K562 (cell line): ENCODE measurements around the gene PPOX. TPM values are rescaled to one million over a fixed set of nuclear protein-coding genes. Genes with fewer than 3 reads are reported as not detected.

Source experiments
- BMI1 ChIP-seq: fragments of 150-350 bp; IDR thresholded peaks from 2 replicates; pipeline ENCODE4 v1.6.1; 2014; ENCODE audit warnings: low read length
- FOS ChIP-seq: IDR thresholded peaks from 3 replicates; pipeline ENCODE4 v1.6.1; 2011; ENCODE audit not compliant: insufficient read length; ENCODE audit errors: extremely low read depth
- FOXP1 ChIP-seq: sonication (generic); formaldehyde crosslinking; IDR thresholded peaks from 2 replicates; pipeline ENCODE4 v1.8.0; 2022; ENCODE audit warnings: mild to moderate bottlenecking, missing genetic modification reagents
- HIVEP1 ChIP-seq: fragments of 250-450 bp; sonication (Bioruptor Pico); IDR thresholded peaks from 2 replicates; pipeline ENCODE4 v1.4.0; 2020; ENCODE audit warnings: mild to moderate bottlenecking
- NR4A1 ChIP-seq, 2 experiments: fragments of 250-450 bp in 1 of 2; fragments of 450-650 bp in 1 of 2; sonication (Bioruptor Pico) in 1 of 2; IDR thresholded peaks; 2 replicates each; pipeline versions ENCODE4 v1.4.0 to v1.6.1; 2016 to 2020; ENCODE audit warnings: mild to moderate bottlenecking in 2 of 2, missing compliant biosample characterization in 1 of 2, missing genetic modification characterization in 1 of 2, moderate library complexity in 1 of 2
- SREBF2 ChIP-seq: sonication (generic); formaldehyde crosslinking; IDR thresholded peaks from 2 replicates; pipeline ENCODE4 v1.4.0; 2020; ENCODE audit warnings: mild to moderate bottlenecking, missing genetic modification reagents
- XRCC5 ChIP-seq: fragments of 200-400 bp; formaldehyde crosslinking; IDR thresholded peaks from 2 replicates; pipeline ENCODE4 v1.6.1; 2017; ENCODE audit warnings: low read depth, mild to moderate bottlenecking, low read length
- ZNF583 ChIP-seq: fragments of 250-450 bp; sonication (Bioruptor Pico); IDR thresholded peaks from 2 replicates; pipeline ENCODE4 v1.4.0; 2020
- polyA plus RNA-seq, 8 experiments: library from polyadenylated mRNA; depleted of rRNA in 4 of 8; stranded (reverse) in 5 of 8; unstranded in 3 of 8; fragments of >200 nt; fragmentation: Nextera tagmentation in 2 of 8; fragmentation: Illumina TruSeq in 1 of 8; extraction: Ambion mirVana in 2 of 8; extraction: Trizol in 1 of 8; gene quantifications; 2 replicates each; pipeline versions ENCODE4 v1.2.1 to v1.2.3, GENCODE V29; 2011 to 2014; ENCODE audit warnings: inconsistent platforms in 1 of 8, missing spikeins in 1 of 8
- total RNA-seq, 7 experiments: library from RNA; depleted of rRNA in 6 of 7; stranded (reverse); fragments of >200 nt in 6 of 7; fragmentation: Illumina TruSeq in 2 of 7; extraction: Trizol in 2 of 7; gene quantifications; 2 replicates each; pipeline versions ENCODE4 v1.2.1 to v1.2.3, GENCODE V29; 2011 to 2021; ENCODE audit warnings: low replicate concordance in 1 of 7
- TF ChIP-seq, protein P1 (sequence below): fragments of 450-650 bp; IDR thresholded peaks from 2 replicates; pipeline ENCODE4 v1.6.1; 2016; ENCODE audit warnings: low read depth
- TF ChIP-seq, protein P2 (sequence below): sonication (generic); formaldehyde crosslinking; IDR thresholded peaks from 2 replicates; pipeline ENCODE4 v1.8.1; 2023; ENCODE audit warnings: mild to moderate bottlenecking, missing genetic modification reagents
- TF ChIP-seq, protein P3 (sequence below): fragments of 250-450 bp; sonication (Bioruptor Pico); IDR thresholded peaks from 2 replicates; pipeline ENCODE4 v1.9.0; 2021; ENCODE audit warnings: mild to moderate bottlenecking, inconsistent platforms
- TF ChIP-seq, protein P4 (sequence below): sonication (generic); formaldehyde crosslinking; IDR thresholded peaks from 2 replicates; pipeline ENCODE4 v1.8.0; 2022; ENCODE audit warnings: mild to moderate bottlenecking, low read depth, missing genetic modification reagents

The PPOX gene
- total and polyA plus RNA-seq, 9 of the 15 experiments (the other 6 are each of a cell fraction or from before 2014, with no cell fraction given): 17.0 to 57.1 (median 38.9) TPM

DNA sequence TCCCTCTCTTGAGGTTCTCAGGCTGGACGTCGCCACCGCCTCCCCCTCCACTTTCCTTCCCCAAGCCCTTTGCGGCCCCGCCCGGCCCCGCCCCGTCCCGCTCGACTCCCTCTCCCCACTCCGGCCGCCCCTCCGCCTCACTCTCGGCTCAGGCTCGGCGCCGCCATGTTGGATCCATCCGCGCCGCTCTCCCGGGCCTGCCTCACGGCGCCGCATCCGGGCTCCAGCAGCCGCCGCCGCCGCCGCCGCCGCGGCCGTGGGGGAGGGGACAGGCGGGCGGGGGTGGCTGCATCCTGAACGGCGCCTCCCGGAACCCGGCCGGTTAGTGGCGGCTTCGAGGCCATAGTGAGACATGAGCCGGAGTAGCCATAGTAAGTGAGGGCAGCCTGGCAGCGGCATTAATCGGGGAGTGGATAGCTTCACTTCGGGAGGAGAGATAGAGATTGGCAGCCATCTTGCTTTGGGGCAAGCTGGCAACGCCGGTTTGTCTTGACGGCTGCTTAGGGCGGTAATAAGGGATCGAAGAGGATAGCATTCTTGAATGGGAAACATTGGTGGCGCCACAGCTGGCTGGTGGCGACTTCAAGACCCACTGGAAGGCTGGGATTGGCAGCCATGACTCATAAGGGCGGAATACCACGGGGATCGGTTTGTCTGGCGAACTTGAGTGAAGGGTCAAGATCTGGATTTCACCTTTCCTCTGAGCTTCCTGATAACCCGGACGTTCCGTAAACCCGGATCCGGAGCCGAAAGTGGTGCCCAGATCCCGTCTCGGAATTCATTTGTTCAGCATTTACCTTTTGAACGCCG, 33.6 kb upstream of the PPOX start, which contains the start of gene DEDD (continued):
- TF ChIP-seq NR4A1 (CRISPR knock-in tag; IDR thresholded peaks at IDR 0.05): 0 out of 2 replicates have a peak, but pooled peaks have one; percentile 53
- peak; percentile 80 for TF ChIP-seq NR4A1 (tag; IDR thresholded peaks at IDR 0.05)
- peak; percentile 31; the same call in 1 of the 2 replicates for TF ChIP-seq XRCC5
- TF ChIP-seq, protein P1, sequence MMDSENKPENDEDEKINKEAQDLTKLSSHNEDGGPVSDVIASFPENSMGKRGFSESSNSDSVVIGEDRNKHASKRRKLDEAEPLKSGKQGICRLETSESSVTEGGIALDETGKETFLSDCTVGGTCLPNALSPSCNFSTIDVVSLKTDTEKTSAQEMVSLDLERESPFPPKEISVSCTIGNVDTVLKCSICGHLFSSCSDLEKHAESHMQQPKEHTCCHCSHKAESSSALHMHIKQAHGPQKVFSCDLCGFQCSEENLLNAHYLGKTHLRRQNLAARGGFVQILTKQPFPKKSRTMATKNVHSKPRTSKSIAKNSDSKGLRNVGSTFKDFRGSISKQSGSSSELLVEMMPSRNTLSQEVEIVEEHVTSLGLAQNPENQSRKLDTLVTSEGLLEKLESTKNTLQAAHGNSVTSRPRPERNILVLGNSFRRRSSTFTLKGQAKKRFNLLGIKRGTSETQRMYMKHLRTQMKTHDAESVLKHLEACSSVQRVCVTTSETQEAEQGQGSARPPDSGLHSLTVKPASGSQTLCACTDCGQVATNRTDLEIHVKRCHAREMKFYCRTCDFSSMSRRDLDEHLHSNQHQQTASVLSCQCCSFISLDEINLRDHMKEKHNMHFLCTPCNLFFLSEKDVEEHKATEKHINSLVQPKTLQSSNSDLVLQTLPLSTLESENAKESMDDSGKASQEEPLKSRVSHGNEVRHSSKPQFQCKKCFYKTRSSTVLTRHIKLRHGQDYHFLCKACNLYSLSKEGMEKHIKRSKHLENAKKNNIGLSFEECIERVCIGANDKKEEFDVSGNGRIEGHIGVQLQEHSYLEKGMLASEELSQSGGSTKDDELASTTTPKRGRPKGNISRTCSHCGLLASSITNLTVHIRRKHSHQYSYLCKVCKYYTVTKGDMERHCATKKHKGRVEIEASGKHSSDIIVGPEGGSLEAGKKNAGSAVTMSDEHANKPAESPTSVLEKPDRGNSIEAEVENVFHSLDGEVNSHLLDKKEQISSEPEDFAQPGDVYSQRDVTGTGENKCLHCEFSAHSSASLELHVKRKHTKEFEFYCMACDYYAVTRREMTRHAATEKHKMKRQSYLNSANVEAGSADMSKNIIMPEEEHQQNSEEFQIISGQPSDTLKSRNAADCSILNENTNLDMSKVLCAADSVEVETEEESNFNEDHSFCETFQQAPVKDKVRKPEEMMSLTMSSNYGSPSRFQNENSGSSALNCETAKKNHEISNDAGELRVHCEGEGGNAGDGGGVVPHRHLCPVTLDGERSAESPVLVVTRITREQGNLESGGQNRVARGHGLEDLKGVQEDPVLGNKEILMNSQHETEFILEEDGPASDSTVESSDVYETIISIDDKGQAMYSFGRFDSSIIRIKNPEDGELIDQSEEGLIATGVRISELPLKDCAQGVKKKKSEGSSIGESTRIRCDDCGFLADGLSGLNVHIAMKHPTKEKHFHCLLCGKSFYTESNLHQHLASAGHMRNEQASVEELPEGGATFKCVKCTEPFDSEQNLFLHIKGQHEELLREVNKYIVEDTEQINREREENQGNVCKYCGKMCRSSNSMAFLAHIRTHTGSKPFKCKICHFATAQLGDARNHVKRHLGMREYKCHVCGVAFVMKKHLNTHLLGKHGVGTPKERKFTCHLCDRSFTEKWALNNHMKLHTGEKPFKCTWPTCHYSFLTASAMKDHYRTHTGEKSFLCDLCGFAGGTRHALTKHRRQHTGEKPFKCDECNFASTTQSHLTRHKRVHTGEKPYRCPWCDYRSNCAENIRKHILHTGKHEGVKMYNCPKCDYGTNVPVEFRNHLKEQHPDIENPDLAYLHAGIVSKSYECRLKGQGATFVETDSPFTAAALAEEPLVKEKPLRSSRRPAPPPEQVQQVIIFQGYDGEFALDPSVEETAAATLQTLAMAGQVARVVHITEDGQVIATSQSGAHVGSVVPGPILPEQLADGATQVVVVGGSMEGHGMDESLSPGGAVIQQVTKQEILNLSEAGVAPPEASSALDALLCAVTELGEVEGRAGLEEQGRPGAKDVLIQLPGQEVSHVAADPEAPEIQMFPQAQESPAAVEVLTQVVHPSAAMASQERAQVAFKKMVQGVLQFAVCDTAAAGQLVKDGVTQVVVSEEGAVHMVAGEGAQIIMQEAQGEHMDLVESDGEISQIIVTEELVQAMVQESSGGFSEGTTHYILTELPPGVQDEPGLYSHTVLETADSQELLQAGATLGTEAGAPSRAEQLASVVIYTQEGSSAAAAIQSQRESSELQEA: no peak
- no peak for TF ChIP-seq HIVEP1 (CRISPR knock-in tag)
- TF ChIP-seq SREBF2 (CRISPR knock-in tag): no peak
- no peak for TF ChIP-seq BMI1
- 0 out of 2 replicates have a peak, but pooled peaks have one; percentile 33 for TF ChIP-seq ZNF583
- TF ChIP-seq, protein P2, sequence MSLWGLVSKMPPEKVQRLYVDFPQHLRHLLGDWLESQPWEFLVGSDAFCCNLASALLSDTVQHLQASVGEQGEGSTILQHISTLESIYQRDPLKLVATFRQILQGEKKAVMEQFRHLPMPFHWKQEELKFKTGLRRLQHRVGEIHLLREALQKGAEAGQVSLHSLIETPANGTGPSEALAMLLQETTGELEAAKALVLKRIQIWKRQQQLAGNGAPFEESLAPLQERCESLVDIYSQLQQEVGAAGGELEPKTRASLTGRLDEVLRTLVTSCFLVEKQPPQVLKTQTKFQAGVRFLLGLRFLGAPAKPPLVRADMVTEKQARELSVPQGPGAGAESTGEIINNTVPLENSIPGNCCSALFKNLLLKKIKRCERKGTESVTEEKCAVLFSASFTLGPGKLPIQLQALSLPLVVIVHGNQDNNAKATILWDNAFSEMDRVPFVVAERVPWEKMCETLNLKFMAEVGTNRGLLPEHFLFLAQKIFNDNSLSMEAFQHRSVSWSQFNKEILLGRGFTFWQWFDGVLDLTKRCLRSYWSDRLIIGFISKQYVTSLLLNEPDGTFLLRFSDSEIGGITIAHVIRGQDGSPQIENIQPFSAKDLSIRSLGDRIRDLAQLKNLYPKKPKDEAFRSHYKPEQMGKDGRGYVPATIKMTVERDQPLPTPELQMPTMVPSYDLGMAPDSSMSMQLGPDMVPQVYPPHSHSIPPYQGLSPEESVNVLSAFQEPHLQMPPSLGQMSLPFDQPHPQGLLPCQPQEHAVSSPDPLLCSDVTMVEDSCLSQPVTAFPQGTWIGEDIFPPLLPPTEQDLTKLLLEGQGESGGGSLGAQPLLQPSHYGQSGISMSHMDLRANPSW (CRISPR knock-in tag): peak; percentile 72; the same call in 1 of the 2 replicates
- TF ChIP-seq FOXP1: no peak; the same call in 1 of the 2 replicates
- no peak for TF ChIP-seq FOS
- TF ChIP-seq, protein P3, sequence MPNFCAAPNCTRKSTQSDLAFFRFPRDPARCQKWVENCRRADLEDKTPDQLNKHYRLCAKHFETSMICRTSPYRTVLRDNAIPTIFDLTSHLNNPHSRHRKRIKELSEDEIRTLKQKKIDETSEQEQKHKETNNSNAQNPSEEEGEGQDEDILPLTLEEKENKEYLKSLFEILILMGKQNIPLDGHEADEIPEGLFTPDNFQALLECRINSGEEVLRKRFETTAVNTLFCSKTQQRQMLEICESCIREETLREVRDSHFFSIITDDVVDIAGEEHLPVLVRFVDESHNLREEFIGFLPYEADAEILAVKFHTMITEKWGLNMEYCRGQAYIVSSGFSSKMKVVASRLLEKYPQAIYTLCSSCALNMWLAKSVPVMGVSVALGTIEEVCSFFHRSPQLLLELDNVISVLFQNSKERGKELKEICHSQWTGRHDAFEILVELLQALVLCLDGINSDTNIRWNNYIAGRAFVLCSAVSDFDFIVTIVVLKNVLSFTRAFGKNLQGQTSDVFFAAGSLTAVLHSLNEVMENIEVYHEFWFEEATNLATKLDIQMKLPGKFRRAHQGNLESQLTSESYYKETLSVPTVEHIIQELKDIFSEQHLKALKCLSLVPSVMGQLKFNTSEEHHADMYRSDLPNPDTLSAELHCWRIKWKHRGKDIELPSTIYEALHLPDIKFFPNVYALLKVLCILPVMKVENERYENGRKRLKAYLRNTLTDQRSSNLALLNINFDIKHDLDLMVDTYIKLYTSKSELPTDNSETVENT (CRISPR knock-in tag): no peak
- TF ChIP-seq, protein P4, sequence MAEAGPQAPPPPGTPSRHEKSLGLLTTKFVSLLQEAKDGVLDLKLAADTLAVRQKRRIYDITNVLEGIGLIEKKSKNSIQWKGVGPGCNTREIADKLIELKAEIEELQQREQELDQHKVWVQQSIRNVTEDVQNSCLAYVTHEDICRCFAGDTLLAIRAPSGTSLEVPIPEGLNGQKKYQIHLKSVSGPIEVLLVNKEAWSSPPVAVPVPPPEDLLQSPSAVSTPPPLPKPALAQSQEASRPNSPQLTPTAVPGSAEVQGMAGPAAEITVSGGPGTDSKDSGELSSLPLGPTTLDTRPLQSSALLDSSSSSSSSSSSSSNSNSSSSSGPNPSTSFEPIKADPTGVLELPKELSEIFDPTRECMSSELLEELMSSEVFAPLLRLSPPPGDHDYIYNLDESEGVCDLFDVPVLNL: no peak
